Endometrium (tissue), 2 donors: ENCODE measurements around the gene FOXD2.
"Not testable (repeated sequence)": the region's sequence is repeated elsewhere in the genome, so short reads cannot be mapped to it uniquely, and the experiment has no call there.

Experiments
- FAIRE-seq: peaks from 2 replicates; lab custom pipeline; 2012; peaks lifted over from hg19 to GRCh38; lab: Jason Lieb, UNC
- donor health status: control.
- donor health status: control.

The FOXD2 gene

DNA sequence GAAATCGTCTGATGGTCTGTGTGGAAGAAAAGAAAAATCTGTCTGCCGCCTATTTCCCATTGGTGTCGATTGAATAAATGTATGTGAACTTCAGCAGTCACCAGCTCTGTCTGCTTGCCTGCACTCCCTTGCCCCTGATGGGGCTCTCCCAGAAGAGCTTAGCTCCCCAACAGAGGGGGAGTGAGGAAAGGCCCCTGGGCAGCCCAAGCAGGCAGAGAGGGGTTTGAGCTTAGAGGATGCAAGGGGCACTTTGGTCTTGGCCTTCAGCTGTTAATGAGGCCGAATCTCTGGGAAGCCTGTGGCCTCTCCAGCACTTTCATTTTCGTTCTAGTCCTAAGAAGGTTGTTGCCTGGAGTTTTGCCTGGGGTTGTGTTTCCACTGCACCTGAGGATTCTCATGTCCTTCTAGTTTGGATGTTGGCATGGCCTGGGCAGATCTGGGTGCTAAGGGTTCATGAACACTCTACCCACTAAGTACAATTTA is 2.8 kb downstream of the FOXD2 start:
- FAIRE-seq = no peak

DNA sequence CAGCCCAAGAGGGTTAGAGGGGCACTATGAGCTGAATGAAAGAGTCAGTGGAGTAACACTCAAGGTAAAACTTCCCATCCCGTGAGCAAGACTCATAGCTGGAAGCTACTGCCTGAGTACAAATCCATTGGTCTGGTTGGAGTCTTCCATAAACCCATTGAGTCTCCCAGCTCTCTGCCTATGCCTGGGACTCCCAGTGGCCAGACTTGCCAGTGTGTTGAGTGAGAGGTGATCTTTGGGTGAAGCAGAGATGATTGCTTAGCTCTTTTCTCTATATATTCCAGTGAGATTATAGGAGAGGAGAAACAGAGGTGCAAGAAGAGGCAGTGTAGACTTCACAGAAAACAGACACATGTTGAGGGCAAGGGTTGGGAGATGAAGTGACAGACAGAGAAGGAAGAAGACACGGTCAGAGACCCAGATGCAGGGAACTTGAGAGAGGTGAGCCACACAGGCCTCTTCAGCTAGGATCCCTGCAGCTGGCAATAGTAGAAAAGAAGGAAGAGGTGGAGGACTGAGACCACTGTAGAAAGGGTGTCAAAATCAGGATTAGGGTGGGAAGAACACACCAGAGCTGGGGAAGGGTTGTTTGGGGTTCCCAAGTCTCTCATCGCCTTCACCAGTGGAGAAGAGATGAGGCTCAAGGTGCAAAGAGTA is 3.7 kb downstream of the FOXD2 start:
- FAIRE-seq = no peak

DNA sequence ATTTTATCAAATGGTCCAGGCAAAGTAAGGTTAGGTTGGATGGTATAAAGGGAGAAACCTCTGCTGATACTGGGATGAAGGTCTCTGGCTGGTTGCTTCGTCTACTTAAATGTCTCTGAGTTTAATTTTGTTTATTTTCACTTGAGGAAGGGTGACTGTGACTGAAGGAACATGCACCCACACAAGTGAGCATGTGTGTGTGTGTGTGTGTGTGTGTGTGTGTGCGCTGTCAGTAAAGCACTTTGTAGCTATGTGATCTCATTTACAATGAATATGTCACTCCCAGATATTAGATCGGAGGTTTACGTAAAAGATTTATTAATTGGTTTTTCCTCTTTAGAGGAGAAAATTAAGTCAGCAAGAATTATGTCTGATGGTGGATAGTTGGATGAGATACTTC is 4.4 kb downstream of the FOXD2 start:
- no peak for FAIRE-seq

DNA sequence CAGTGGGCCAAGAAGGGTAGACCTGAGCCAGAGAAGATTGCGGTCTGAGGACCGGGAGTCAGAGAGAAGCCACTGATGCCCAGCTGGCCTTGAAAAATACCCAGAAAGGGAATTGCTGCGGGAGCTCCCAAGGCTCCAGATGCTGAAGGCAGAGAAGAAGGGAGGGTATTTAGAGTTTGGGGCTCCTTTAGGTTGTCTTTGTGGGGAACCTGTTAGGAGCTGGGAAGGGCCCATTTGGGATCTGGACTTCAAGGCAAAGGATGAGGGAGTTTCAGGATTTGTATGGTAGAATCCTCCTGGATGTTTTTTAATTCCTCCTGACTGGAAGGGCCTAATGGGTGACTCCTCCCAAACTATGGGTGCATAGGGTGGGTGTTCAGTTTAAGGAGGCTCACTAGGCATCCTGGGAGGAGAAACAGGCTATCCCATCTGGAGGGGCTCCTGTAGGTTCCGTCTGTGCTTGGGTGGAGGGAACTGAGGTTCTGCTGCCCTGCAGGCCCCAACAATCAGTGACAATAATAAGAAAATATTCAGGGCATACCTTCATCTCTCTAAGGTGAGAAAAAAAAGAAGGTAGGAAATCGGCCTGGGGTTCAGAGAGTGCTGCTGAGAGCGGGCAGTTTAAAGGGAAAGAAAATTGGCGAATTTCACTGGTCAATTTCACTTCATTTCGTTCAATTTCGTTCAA is 5.1 kb downstream of the FOXD2 start:
- no peak for FAIRE-seq

DNA sequence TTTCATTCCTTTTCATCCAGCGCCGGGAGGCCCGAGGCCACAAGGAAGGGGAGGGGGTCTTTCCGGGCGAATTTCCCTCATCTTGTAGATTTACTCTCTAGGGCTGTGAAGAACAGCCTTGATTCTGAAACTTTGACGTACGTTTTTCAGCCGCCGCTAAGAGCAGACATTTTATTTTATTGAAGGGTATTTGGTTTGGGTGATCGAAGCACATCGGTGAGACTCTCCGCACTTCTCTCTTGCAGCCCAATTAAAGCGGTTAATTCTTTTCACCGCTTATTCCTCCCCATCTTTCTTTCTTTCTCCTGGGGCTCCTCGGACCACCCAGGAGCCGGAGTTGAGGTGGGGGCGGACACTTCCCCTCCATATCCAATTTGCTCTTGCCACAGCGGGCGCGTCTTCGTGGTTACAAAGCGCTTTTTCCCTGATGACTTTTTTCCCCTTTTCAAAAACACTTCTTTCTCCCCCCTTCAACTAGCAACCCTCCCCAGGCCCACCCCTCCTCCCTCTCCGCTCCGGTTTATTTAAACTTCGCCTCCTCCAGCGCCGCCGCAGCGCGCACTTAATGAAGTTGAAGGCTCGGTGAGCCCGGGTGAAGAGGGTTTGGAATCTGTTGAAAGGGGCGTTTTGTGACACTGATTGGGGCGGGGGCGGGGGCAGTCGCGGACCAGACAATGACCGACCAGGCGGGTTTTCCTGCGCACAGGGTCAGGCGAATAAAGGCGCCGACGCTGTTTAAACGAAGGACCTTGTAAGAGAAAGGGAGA is 5.9 kb downstream of the FOXD2 start:
- no peak for FAIRE-seq

DNA sequence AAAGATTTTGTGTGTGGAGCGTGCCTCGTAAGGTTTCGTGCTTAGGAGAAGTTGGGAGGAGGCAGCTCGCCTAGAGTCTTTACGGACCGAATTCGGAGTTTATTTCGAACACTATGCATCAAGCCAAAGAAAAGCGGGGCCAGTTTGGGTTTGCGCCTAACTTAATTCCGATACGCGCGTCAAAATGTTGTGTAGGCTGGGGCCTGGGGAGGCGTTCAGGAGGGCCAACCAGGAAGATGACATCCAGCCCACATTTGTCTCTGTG is 6.4 kb downstream of the FOXD2 start:
- FAIRE-seq = no peak

DNA sequence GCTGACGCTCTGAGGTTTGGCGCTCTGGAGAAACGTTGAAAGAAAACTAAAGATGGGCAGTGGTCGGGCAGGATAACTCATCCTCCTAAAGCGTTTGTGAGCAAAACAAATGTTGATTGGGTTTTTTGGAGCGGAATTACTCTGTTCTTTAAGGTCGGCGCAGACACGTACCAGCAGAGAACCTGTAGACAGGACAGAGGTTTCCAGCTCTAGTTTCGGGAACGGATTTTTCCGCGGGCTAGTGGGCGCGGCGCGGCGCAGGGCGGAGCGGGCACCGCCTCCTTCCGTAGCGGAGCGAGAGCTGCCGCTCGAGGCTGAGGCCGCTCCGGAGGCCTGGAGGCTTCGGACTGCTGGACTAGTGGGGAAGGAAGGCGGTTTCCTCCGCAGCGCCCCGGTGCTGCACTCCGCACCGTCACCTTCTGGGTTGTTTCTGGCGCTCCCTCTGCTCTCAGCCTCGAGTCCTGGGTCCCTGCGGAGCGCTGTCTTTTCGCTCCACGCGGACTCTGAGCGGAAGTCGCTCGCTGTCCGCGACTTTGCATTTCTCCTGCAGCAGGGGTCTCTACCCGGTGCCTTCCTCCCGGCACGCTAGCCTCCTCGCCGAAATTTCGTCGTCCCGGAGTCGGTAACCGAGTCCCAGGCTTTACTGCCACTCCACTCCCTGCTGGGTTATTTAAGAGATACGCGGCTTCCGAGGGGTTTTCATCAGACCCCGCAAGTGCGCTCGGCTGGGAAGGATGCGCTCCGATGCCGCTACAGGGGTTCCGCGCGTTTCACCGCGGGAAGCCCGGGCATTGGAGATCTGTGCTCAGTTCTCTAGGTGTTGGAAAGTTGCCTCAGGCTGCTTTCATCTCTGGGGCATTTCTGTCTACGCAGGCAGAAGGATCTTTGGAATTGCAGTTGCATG is 7.0 kb downstream of the FOXD2 start:
- FAIRE-seq = no peak

DNA sequence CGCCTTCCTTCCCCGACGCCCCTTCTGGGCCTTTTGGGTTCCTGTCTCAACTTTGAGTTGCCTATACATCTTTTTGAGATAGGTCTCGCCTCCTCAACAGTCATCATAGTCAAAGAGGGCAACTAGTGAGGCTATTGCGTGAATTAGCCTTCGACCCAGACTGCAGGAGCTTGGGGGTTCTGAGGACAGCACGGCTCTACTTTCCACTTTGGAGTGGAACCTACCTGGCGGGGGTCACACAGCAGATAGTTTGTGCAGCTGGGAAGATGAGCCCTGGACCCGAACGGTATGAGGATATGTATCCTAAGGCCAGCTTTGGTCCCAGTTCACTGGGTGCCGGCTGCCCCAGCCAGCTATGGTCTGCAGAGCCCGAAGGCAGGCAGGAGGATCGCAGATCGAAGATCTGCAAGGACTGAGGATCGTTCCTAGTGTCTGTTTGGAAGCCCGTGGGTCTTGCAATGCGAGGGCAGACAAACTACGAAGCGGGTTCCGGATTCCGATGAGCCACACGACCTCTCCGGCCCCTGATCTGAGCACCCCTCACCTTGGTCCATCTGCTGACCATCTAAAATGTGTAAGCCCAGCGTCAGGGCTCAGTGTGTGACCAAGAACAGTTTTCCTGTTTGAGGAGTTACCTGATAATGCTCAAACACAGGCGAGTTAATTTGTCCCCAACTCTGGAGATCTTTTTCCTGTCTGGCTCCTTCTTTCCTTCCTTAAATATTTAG is 8.1 kb downstream of the FOXD2 start:
- FAIRE-seq = no peak

DNA sequence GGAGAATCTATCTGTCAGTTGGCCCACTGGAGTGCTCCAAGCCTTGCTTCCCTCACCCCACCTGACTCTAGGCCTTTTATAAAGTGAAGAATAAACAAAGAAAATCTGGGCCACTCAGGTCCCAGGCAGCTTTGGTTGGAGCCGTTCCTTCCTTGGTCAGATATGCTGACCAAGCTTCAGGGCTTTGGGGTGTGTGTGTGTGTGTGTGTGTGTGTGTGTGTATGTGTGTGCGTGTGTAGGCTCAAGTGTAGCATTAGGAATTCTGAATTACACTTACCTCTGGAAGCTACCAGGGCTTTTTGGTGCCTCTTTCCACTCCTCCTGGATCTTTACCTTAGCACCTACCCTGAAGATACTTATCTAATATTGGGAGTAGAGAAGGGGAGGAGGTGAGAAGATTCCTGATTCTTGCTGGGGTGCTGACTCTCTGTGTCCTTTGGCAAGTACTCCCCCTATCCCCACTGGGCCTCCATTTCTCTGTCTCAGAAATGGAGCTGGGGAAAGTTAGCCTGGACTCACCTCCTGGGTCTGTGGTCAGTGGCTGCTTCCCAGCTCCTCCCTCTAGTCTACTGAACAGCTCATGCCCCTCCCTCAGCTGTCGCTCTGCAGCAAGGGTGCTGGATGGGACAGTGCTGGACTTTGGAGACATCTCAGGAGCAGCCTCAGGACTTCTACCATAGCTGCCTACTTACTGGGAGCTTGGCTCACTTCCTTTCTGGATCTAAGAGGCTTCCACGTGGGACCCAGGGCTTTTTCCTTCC is 10.8 kb downstream of the FOXD2 start:
- FAIRE-seq = no peak

DNA sequence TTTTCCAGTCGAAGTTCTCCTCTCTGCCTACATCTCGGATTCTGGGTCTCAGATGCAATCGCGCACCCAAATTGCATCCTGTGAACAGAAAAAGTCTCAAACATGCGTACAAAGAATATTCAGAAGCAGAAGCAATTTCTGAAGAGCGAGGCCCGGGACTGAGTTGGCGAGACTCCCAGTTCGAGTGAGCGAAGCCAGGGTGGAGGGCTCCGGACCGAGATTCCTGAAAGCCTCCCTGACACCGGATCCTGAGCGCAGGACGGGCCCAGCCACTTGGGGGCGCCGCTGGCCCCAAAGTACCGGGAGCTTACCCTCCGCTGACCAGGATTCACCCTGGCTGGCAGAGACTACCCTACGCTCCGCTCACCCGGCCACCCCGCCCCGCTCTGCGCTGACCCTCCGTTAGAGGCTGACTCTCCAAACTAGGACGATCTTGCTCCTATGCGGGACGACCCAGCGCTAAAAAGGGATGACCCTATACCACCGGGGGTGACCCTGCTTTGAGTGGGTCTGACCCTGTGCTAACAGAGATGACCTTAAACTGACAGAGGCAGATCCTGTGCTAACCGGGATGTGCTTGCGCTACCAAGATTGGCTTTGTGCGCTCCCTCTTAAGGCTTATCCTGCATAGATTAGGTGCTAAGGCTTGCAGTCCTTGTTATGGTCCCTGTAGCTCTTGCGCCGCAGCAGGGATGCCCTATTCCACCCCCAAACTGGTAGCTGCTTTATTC is 12.1 kb downstream of the FOXD2 start:
- FAIRE-seq = no peak

DNA sequence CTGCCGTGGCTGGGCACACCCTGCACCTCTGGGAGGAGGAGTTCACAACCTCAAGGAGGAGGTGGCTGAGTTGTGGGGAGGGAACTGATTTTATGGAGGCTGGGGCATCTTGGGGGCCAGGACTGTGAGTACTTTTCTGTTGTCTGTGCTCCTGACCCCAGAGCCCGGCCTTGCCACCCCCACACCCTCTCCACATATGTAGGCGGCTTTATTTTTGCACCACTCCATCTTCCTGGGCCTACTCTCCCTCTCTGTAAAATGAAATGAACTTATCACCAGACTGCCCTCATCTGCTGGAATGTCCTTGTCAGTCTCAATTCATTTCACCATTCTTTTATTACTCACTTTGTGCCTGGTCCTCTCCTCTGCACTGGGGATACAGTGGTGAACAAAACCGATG is 12.8 kb downstream of the FOXD2 start:
- FAIRE-seq = no peak

DNA sequence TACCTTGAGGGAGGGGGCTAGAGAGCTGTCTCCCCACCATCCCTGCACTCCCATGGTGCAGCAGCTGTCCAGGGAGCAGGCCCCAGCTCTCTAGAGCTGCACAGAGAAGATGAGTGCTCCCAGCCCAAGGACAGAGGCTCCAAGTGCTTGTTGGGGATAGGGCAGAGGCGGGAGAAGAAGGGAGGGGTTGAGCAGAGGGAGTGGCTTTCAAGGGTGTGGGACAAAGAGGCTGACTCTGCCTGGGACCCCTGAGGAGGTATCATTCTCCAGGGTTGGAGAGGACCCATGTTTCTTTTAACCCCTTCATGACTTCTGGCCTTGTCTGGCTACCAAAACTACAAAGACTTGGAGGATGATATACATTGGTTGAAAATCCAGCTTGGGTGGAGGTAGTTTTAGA is 14.6 kb downstream of the FOXD2 start:
- no peak for FAIRE-seq

DNA sequence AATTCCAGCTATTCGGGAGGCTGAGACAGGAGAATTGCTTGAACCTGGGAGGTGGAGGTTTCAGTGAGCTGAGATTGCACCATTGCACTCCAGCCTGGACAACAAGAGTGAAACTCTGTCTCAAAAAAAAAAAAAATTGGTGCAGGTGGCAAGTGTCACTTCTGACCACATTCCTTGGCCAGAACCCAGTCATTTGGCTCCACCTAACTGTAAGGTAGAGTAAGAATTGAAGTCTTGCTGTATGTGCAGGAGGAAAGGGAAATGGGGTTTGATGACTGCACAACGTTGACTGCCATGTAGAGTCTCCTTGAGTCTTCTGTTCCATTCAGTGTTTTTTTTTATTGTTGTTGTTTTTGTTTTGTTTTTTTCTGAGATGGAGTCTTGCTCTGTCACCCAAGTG is 16.1 kb downstream of the FOXD2 start:
- FAIRE-seq = not testable (repeated sequence)

DNA sequence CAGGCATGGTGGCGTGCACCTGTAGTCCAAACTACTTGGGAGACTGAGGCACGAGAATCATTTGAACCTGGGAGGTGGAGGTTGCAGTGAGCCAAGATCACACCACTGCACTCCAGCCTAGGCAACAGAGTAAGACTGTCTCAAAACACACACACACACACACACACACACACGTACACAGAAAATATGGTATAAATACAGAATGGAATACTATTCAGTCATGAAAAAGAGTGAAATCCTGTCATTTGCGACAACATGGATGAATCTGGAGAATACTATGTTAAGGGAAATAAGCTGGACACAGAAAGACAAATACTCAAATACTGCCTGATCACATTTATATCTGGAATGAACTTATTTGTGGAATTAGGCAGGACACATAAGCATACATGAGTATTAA is 18.4 kb downstream of the FOXD2 start:
- FAIRE-seq = no peak

DNA sequence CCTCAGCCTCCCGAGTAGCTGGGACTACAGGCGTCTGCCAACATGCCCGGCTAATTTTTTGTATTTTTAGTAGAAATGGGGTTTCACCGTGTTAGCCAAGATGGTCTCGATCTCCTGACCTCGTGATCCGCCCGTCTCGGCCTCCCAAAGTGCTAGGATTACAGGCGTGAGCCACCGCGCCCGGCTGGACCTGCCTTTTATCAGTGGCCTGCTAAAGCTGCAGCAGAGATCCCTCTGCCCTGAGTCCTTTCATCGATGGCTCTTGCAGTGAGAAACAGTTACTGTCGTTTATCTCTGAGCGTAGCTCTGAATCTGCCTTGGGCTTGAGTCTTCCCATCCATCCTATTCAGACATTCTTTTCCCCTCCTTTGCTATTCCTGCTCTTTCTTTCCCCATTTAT is 19.7 kb downstream of the FOXD2 start:
- not testable (repeated sequence) for FAIRE-seq

DNA sequence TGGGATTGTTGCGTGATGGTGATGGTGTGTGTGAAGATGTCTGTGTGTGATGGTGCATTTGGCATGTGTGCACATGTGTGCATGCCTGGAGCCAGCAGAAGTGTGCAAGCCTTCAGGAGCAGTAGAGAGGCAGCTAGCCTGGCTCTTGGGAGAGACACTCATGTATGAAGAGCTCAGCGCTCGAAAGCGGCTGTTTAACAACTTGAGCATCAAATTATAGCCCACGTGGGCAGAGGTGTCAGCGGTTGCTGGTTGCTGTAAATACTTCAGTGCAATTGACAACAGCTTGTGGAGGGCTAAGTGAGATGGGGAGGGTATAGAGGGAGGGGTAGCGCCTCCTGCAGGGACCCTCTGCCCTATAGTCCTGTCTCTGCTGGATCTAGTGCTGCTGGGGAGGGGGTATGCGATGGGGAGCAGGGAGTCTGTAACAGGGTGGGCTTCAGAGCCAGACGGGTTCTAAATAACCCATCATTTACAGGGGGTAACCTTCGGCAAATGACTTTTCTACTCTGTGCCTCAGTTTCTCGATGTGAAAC is 21.5 kb downstream of the FOXD2 start:
- no peak for FAIRE-seq

DNA sequence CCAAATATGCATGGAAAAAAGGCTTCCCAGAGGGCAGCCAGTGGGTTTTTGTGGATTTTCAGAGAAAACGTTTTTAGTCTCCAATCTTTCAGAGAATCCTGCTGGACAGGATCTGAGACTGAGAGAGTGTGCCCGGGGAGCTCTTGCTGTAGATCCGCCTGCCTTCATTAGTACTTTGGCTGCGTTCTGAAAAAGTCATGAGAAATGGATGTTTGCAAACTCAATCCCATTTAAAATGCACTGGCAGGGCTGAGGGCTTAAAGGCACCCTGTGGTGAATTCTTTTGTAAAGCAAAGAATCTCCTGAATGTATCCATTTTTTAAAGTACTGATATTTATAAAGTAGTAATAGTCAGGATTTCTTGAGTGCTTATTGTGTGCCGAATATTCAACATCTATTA is 22.2 kb downstream of the FOXD2 start:
- no peak for FAIRE-seq

DNA sequence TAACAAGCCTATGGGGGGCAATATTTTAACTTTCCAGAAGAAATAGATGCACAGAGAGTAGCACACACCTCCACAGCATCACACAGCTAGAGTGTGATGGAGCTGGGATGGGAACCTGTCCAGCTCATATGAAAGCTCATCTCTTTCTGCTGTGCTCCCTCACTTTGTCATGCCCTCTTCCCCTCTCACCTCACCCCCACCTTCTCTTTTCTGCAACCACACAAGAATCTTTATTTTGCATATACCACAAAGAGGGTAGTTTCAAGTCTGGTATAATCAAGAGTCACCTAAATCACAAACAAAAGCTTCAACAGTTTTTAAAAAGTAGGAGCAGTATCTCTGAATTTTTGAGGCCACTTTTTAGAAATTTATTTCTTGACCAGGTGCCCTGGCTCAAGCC is 22.6 kb downstream of the FOXD2 start:
- FAIRE-seq = no peak

DNA sequence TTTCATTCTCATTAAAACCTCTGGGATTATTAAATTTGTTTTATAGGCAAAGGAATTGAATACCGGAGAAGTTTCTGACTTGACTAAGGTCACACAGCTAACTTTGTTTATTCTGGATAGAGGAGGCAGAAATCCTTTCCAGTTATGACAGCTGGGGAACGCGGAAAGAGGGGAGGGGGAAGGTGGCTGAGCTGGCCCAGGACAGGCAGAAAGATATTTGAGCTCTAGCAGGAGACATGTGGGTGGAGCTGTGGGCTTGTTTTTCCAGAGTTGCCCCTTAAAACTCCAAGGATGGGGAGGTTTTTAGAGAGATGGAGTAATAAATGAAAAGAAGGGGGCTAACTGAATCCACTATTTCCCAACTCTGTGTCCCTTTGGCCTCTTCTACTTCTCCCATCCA is 27.8 kb downstream of the FOXD2 start:
- no peak for FAIRE-seq
